DMS114 treated with DMSO at 0.1 percent for 48 hours (cell line): ENCODE measurements around the gene ANKRD13D.
"Not testable (repeated sequence)": the region's sequence is repeated elsewhere in the genome, so short reads cannot be mapped to it uniquely, and the experiment has no call there.

ENCODE experiments used
- DNase-seq: peaks from one replicate; lab custom pipeline; 2025; ENCODE audit not compliant: unreplicated experiment; lab: John Stamatoyannopoulos, UW

Gene ANKRD13D

DNA sequence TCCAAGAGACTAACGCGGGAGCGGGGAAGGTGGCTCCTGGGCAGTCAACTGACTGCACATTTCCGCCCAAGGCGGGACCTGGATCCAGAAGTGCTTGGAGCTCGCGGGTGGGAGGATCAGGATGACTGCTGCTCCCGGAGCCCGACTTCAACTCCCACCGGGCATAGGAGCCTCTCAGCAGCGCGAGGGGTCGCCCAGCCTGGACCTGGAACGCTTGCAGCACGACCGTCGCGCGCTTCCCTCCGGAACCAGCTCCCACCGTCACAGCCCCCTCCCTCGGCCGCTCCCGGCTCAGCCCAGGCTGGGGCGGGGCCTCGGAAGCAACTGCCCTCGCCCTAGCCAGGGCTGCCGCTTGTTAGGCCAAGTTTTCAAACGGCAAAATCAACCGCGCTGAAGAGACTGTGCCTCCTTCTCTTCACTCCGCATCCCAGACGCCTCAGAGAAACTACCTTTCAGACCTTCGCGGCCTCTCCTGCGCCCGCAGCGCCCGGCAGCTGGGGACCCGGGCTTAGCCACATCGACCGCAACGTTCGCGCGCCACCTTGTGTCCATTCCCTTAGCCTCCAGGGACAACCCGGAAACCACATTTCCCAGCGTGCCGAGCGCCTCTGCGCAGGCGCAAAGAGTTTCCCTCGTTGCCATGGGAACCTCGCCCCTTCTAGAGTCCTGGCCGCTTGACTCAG is 28.2 kb downstream of the ANKRD13D start:
- DNase-seq: peak; percentile 97

DNA sequence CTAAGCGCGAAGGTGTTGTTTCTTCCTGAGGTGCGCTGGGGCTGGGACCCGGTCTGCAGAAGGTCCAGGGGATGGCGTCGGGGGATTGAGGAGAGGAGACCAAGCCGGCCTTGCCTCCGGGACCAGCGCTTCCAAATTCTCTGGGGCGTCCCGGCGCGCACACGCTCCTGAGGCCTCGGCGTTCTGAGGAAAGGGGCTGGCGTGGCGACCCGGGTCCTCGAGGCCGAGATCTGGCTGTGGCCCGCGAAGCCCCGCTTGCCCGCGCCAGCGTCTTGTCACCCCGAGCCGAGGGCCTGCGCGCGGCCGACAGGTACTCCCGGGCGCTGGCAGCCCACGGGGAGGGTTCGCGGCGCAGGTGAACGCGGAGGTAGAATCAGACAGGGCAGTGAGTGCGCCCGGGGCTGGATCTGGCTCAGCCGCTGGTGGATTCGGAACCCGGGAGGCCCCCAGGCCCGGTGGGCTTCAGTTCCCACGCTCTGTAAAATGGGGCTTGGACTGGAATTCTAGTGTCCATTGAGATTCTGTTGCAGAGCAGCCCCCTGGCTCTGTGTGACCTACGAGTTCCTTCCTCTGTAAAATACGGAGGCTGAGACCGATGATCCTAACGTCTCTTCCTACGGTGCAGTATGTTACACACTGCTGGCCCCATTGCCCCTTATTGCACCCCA is 28.9 kb downstream of the ANKRD13D start:
- no peak for DNase-seq

DNA sequence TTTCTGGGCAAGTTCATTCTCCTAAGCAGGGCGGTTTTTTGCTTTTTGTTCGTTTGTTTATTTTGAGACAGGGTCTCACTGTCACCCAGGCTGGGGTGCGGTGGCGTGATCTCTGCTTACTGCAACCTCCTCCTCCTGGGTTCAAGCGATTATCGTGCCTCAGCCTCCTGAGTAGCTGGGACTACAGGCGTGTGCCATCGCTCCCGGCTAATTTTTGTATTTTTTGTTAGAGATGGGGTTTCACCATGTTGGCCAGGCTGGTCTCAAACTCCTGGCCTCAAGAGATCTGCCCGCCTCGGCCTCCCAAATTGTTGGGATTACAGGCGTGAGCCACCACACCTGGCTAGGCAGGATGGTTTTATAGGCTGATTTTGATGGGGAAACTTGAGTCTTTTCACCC is 29.8 kb downstream of the ANKRD13D start:
- not testable (repeated sequence) for DNase-seq

DNA sequence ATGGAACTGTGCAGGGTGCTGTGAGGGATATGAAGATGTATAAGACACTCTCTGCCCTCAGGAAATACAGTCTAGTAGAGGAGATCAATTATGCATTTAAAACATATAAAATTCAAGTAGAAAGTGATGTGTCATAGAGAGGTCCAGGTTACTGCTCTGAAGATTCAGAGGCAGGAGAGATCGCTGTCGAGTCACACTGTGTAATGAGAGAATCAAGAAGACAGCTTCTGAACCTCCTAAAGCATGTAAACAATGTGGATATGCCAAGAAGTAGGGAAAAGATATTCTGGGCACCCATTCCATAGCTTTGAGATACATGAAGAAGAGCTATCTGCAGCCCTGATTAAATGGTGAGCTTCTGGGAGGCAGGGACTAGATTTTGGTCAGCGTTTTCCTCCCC is 30.9 kb downstream of the ANKRD13D start:
- DNase-seq: no peak

DNA sequence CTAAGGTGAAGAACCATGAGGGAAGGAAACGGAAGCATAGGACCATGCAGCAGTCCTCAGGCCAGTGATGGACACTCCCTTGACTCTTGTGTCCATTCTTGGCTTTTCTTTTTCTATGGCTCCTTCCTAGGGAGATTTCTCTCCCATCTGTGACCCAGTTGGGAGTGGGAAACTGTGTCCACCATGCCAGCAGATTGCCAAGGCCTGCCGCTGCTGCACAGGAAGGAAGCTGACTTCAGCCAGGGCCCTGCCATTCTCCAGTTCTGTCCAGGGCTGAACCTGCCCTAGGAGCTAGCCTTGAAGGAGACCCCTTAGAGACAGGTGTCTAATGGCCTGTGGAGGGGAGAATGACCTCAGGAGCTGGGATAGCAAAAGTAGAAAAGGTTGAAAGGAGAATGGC is 31.6 kb downstream of the ANKRD13D start:
- DNase-seq: no peak

DNA sequence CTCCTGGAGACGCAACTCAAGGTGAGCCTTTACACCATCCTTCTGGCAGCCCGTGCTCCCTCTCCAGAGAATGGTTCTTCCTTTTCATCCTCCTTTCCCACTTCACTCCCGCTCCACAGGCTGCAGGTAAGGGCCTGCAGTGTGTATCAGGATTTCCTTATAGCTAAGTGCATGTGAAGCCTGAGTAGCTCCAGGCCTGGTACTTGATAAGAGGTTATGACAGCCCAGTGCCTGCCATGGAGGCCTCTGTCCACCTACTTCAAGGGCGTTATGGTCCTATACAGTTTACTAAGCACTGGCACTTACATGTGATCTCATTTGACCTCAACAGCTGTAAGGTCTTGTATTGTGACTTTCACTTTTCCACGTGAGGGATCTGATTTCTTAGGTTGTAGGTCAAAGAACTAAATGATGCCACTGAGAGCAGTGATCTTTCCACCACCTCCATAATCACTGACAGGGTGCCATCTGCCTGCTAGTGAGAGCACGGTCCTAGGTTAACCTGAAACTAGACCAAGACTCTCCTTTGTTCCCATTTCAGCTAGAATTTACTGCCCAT is 32.3 kb downstream of the ANKRD13D start:
- DNase-seq: no peak

DNA sequence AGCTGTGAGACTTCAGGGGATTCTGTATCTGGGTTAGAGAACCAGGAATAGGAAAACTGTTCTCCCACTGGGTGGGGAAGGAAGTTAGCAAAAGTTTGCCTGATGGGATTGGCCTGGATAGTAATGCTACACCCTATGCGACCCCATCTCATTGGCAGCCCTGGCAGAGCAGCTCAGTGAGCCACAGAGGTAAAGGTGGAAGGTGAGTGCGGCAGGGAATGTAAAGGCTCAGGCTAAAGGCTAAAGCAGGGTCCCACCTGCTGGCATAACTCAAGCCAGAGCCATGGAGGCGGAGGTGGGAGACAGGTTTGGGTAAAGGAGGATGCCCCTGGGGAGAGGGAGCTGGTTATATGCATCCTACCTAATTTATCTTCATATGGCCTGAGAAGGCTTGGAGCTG is 32.9 kb downstream of the ANKRD13D start:
- no peak for DNase-seq

DNA sequence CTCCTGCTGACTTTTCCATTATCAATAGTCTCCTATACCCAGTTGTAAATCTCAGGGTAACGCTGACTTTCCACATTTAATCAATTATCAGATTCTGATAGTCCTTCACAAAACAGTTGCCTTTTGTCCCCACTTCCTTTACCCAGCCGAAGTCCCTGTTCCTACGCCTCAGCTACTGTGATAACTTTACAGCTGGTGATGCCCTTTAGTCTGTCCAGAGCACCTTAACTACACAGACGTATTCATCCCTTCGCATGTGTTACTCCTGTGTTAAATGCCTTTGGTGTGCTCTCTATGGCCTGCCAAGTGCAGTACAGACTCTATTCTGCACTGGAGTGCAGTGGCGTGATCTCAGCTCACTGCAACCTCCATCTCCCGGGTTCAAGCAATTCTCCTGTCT is 34.4 kb downstream of the ANKRD13D start:
- no peak for DNase-seq

DNA sequence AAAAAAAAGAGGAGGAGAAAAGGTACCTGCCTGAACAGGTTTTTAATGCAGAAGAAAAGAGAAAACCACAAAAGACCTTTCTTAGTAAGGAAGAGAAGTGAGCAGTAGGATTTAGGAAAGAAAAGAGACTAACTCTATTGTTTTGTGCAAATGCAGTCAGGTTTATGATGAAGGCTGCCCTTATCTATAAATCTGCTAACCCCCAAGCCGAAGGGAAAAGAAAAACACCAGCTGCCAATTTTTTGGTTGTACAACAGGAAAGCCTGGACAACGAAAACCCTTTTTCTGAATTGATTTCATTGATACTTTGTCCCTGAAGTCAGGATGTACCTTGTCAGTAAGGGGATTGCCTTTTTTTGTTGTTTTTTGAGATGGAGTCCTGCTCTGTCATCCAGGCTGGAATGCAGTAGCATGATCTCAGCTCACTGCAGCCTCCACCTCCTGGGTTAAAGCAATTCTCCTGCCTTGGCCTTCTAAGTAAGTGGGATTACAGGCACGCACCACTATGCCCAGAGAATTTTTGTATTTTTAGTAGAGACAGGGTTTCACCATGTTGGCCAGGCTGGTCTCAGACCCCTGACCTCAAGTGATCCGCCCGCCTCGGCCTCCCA is 43.1 kb downstream of the ANKRD13D start:
- no peak for DNase-seq

DNA sequence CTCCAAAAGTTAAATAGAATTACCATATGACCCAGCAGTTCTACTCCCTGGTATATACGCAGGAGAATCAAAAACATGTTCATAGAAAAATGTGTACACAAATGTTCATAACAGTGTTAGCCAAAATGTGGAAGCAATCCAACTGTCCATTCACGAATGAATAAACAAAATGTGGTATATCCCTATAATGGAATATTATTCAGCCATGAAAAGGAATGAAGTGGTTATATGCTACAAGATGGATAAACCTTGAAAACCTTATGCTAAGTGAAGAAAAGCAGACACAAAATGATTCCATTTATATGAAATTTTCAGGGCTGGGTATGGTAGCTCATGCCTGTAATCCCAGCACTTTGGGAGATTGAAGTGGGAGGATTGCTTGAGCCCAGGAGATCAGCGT is 48.2 kb downstream of the ANKRD13D start:
- DNase-seq: no peak

DNA sequence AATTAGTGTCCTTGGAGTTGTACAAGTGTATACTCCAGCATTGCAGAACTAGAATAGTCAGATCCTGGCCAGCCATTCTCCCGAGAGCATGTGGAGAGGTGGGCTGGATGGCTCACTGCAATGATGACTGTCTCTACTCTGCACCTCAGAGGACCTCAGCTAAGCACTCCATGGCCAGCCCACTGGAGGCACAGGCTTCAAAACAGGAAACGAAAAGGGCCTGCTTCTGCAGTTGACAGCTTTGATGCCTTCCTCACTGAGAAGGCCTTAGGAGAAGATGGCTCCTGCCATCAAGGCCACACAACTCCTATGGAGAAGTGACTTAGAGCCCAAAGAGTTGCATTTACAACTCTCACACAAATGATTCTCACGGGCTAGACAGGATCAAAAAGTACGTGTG is 55.2 kb downstream of the ANKRD13D start:
- no peak for DNase-seq

DNA sequence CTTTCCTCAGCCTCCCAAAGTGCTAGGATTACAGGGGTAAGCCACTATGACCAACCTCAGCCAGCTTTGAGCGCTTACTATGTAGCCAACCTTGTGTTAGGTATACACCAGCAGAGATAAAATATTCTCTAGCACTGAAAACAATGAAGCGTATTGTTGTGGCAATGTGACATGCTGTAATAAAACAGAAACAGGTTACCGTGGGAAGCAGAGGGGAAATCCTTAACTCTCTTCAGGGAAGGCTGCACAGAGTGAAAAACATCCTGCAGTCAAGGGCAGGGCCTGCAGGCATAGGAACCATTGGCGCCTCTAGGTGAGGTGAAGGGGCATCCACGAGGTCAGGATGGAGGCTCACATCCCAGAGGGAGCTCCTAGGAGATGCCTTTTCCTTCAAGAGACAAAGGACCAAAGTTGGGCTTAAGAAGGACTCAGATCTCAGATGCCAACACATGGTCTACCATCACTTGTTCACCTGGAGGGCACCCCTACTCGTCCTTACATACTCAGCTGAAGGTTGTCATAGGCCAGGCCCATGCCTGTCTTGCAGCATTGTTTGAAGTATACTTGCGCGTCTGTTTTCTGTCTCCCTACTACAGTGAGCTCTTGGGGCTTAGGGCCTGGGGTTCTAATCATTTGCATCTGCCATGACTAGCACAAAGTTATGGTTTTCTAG is 56.3 kb downstream of the ANKRD13D start:
- no peak for DNase-seq

DNA sequence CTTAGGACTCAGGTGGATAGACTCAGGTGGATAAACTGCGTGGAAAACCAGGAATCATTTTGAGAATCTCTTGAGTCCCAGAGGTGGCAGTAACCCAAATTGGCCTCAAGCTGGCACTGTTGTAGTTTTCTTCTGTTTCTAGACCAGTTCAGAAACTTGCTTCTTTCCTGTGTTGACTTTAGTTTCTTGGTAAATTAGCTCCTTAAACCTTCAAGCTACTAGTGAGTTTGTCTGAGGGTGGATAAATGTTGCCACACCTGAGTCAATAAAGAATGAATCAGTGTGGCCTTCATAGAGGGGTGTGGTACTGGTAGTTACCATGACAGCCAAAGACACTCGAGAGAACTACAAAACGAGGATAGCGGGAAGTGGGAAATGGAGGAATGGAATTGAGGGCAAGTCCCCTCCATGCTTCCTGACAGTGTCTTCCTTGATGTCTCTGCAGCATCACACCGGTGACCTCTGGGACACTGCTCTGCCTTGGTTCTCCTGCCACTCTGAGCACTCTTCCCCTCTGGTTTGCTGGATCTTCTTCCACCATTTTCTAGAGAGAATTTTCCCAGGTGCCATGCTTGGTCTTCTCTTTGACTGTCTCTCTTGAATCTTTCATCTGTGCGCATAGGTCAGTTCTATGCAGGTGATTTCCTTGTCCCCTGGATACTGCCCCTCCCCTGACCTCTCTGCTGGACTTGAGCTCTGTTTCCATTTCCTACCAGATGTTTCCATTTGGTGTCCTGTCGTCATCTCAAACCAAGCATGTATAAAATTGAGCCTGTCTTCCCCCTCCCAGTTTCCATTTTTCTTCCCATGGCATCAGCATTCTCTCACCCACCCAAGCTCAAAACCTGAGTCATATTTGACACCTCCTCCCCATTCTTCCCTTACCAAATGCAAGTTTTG is 57.1 kb downstream of the ANKRD13D start:
- no peak for DNase-seq

DNA sequence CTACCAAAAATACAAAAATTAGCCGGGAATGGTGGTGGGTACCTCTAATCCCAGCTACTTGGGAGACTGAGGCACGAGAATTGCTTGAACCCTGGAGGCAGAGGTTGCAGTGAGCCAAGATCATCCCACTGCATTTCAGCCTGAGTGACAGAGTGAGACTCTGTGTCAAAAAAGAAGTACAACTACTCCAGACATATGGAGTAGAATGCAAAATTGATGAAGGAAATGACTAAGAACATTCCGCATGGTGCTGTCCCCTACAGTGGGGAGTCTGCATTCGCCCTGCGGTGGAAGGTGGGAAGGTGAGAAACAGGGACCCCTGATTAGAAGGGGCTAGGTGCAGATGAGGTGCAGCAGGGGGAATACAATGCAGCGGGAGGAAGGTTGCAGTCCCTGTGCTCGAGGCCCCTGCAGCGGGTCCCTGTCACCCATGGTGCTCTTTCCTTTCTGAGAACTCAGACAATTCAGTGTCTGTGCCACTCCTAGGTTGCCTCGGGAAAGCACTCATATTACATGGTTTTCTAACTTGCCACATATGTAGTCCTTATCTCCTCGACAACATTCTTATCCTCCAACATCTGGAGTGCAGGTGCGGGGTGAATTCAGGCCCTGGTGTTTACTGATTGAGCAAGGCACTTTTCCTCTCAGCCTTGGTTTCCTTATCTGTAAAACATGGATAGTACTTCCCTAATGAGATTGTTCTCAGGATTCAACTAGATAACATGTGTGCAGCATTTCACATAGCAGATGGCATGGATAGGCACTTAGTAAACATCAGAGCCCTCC is 59.1 kb downstream of the ANKRD13D start:
- no peak for DNase-seq

DNA sequence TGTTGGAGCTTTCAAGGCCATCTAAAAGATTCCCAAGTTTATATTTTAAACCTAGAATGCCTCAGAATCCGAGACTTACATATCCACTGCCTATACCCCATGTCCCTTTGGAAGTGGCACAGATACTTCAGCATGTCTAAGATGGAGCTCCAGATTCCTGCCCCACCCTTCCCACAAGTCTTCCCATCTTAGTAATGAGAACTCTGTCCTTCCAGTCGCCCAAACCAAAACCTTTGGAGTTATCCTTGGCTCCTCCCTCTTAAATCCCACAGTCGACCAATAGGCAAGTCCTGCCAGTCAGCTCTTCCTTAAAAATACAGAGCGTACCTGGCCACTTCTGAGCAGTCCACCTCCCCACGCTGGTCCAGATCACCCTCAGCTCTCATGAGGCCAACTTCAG is 59.9 kb downstream of the ANKRD13D start:
- no peak for DNase-seq

DNA sequence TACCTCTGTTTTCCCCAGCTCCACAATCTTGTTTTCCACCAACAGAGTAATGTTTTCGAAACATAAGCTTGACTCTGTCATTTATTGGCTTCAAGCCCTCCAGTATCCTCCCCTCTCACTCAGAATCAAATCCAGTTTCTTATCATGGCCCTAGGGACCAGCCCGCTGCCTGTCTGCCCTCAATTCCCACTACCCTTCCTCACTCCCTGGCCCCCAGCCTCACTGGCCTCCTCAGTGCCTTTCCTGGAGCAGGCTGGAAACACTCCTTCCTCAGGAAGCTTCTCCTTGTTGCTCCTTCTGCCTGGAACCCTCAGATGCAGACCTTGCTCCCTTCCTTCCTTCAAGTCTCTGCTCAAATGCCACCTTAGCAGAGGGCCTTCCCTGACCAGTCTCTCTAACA is 60.4 kb downstream of the ANKRD13D start:
- DNase-seq: no peak

DNA sequence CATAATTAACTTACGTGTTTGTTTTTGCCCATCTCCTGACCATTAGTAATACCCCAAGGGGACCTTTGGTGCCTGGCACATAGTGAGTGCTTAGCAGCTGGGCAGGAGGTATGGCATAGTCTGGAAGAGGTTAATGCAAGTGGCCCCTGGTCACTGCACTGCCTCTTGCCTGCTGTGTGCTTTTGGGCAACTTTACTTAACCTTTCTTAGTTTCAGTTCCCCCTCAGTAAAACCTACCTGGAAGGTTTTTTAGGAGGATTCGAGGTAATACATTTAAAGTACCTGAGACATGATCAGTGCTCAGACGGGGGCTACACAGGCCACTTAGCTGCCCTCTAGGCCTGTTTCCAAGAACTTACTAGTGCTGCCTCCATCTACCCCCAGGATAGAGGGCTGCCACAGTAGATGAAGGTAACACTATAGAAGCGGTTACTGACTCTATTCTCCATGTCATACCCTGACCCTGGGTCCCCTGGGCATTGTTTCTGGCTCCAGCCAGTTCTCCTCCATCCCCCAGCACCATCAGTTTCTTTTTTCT is 60.9 kb downstream of the ANKRD13D start:
- no peak for DNase-seq

DNA sequence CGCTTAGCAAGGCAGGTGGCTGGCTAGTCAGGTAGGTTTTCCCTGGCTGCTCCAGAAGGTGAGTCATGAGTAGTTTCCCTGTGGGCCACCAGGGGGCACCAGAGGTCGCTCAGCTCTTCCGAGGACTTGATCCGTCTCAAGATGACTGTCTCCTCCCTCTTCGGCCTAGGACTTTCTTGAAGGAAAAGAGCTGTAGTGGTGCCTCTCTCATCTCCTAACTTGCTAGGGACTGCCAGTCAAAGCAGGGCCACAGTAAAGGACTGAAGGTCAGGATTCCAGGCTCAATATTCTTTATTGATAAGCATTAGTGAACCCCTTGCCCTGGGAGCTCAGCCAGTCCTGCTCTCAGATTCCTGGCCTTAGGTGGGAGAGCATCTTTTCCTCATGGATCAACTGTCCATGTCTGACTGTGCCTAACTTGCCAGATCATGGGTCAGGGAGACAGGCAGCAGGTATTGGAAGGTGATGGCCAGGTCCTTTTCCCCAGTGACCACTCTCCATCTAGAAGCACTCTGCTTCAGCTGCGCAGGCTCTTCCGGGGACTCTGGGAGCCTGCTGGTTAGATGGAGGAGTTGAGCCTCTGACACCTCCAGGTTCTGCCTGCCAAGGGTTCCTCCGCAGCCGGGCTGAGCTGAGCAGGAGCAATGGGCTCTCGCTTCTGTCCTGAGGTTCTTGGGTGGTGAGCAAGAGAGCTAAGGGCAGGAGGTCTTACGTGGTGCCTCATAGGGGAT is 62.3 kb downstream of the ANKRD13D start:
- peak; percentile 77 for DNase-seq
